GM10847 (cell line): ENCODE results near the gene ZNF415.

Experiments
- POLR2A ChIP-seq: IDR thresholded peaks from 2 replicates; pipeline ENCODE4 v1.6.1; 2011; ENCODE audit not compliant: insufficient read length; ENCODE audit errors: extremely low read depth

Gene ZNF415

DNA sequence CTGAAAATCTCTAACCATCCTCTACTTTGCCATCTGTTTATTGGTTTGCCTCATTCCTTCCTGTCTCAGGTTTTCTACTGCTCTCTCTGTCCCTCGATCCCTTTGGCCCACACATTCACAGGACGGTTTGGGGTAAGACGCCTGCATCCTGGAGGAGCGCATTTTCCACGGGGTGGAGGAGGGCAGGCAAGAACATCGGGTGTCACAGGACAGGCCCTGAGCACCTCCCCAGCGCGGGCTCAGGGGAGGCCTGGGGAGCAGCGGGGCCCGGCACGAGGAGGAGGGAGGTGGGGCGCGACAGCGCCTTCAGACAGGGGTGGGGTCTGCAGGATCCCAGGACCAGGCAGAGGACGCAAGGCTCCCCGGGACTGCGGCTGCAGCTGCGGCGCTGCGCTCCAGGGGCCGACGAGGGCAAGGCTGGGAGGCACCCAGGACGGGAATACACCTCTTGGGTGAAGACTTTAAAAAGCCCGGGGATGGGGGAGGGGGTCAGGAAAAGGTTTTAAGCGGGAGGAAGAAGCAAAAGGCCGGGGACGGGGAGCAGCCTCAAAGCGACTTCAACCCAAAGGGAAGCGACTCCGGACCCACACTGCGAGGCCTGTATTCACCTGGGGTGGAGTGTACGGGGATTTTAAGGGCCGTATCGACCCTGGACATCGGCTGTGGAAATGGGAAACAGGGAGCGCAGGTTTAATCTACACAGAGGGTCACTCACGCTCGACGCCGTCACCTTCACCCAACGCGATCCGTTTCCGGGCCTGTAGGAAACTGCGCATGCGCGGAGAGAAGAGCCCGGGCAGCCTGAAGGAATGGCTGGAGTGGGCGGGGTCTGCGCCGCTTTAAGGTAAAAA, at the start of gene ZNF415:
ZNF415 (minus strand) TSS at position 770 of the 851 bp plus-strand sequence. CDS start 10,234 bp downstream, outside the sequence.
- no peak for TF ChIP-seq POLR2A

DNA sequence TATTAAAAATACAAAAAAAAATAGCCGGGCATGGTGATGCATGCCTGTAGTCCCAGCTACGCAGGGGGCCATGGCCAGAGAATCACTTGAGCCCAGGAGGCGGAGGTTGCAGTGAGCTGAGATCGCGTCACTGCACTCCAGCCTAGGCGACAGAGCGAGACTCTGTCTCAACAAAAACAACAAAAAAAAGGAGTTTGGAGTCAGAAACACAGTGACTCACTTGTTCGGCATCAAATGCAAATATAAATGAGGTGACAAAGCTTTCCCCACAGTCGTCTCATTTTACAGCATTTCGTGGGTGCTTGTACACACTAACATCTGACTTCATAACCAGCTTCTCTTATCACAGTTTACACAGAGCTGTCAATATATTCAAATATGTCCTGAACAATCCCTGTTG, 49.5 kb upstream of the ZNF415 start:
- TF ChIP-seq POLR2A: no peak

DNA sequence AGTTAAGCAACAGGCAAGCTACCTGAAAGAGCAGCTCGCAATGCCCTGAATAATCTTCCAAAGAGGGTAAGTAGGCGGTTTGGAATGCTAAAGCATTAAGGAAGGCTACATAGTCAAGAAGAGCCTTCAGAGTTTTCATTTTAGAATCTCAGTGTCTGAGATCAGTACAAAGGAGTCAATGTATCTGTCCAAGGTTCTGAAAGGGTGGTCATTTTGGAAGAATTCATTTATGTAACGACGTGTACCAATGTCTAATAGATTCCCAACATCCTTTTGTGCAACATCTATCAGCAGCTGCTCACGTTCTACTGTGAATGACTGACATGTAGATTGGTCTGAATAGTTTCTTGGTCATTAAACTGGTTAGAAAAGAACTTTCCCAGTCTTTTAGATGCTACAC, 45.3 kb upstream of the ZNF415 start:
- no peak for TF ChIP-seq POLR2A

DNA sequence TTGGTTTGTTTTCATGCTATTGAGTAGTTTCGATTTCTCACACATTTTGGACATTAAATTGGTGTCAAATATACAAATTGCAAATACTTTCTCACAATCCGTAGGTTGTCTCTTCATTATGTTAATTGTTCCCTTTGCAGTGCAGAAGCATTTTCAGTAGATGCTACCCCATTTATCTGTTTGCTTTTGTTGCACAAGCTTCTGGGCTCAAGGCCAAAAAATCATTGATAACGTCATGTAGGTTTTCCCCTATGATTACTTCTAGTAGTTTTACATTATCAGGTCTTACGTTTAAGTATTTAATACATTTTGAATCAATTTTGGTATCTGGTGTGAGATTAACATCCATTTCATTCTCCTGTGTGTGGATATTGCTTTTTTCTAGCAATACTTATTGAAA, 40.2 kb upstream of the ZNF415 start:
- TF ChIP-seq POLR2A: no peak

DNA sequence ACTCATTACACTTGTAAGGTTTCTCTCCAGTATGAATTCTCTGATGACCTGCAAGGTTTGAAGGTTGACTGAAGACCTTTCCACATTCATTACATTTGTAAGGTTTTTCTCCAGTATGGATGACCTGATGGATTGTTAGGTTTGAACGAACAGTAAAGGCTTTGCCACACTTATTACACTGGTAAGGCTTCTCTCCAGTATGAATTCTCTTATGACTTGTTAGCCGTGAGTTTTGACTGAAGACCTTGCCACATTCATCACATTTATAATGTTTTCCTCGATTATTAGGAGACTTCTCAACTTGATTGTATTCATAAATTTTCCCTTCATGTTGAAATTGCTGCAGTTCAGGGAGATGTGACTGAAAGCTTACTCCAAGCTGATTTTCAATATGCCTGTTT, 33.0 kb upstream of the ZNF415 start:
- no peak for TF ChIP-seq POLR2A

DNA sequence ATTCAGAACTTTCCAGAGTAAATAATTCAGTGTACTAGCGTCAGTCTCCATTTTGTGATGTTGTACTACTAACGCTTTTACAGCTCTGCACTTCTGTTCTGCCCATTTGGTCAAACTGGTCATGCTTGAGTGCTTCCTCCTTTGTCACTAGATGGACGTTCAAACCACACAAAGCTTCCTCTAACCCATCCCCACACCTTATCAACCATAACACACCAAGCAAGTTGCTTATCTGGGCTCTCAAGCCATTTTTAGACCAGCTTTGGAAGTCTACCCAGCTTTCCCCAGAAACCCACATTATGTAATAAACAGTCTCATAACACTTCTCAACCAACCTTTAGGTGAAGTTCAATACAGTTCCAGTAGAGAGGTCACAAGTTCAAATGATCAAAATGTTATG, 28.4 kb upstream of the ZNF415 start:
- no peak for TF ChIP-seq POLR2A

DNA sequence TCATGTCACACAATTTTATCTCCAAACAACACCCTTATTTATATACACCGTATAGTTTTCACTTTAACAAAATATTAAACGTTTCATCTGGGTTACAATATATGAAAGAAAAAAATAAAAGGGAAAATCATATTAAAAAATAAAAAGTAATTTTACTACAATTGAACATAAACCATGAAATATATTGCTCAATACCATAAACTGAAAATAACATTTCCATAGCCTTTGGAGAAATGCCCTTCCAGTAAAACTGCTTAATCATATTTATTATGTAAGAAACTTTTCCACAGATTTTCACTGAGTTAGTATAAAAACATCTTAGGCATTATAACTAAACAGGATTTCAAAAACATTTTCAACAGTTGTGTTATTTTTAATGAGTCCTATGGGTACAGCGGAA, 27.6 kb upstream of the ZNF415 start:
- no peak for TF ChIP-seq POLR2A

DNA sequence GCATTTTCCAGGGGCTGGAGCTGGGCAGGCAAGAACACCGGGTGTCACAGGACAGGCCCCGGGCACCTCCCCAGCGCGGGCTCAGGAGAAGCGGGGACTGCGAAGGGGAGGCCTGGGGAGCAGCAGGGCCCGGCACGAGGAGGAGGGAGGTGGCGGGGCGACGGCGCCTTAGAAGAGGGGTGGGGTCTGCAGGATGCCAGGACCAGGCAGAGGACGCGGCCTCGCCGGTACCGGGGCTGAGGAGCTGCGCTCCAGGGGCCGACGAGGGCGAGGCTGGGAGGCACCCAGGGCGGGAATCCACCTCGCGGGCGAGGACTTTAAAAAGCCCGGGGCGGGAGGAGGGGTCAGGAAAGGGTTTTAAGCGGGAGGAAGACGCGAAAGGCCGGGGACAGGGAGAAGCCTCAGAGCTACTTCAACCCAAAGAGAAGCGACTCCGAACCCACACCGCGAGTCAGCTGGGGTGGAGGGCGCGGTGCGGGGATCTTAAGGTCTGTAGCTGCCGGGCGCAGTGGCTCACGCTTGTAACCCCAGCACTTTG, 25.5 kb upstream of the ZNF415 start:
- no peak for TF ChIP-seq POLR2A

DNA sequence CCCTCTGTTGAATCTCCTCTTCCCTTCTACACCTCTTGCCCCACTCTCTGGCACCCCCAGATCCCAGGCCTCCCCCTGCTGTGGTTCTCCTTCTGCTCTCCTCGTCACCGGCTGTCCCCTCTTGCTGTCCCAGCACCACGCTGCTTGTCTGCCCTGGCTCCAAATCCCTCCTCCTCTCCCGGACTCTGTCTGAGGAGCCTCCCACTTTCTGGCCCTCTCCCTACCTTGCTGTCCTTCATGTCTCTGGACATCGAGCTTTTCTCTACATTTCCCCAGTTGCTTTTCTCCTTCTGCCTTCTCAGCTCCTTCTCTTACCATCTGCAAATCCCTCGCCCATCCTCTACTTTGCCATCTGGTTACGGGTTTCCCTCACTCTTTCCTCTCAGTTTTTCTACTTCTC, 24.9 kb upstream of the ZNF415 start:
- no peak for TF ChIP-seq POLR2A

DNA sequence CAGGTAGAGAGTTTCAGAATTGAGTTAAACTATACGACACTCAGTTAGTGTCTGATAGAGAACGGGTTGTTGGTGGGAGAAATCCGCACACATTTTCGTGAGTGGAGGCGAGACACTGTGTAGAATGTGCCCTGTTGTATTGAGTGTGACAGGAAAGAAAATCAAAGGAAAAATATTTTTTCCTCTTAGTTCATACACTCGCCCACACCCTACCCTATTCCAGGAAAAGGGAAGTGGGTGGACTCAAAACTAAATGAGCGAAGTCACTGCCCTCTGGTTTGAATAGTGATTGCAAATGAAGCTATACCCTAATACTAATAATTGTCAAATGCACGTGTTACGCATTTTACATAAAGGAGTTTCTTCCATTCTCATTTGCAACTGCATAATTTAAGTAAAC, 24.1 kb upstream of the ZNF415 start:
- no peak for TF ChIP-seq POLR2A

DNA sequence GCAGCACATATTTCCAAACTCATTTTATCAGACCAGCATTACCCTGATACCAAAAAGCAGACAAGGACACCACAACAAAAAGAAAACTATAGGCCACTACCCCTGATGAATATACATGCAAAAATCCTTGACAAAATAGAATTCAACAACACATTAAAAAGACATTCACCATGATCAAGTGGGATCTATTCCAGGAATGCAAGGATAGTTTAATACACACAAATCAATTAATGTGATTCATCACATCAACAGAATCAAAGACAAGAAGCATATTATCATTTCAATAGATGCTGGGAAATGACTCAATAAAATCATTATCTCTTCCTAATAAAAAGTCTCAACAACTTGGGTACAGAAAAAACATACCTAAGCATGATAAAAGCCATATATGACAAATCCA, 14.9 kb upstream of the ZNF415 start:
- no peak for TF ChIP-seq POLR2A

DNA sequence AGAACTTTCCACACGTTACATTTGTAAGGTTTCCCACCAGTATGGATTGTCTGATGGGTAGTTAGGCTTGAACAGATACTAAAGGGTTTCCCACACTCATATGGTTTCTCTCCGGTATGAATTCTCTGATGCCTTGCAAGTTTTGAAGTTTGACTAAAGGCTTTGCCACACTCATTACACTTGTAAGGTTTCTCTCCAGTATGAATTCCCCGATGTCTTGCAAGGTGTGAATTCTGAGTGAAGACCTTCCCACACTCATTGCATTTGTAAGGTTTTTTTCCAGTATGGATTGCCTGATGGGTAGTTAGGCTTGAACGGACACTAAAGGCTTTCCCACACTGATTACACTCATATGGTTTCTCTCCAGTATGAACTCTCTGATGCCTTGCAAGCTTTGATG, 7.6 kb upstream of the ZNF415 start:
- TF ChIP-seq POLR2A: no peak

DNA sequence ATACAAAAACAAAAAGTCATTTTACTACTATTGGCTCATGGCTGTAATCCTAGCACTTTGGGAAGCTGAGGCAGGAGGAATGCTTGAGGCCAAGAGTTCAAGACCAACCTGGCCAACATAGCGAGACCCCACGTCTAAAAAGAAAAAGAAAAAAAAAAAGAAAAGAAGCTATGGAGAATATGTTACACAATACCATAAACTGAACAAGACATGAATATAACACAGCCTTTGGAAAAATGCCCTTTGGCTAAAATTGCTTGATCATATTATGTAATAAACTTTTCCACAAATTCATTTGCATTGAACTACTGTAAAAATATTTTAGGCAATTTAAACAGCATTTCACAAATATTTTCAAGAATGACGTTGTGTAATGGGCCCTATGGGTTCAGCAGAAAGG, 3.7 kb upstream of the ZNF415 start:
- TF ChIP-seq POLR2A: no peak

DNA sequence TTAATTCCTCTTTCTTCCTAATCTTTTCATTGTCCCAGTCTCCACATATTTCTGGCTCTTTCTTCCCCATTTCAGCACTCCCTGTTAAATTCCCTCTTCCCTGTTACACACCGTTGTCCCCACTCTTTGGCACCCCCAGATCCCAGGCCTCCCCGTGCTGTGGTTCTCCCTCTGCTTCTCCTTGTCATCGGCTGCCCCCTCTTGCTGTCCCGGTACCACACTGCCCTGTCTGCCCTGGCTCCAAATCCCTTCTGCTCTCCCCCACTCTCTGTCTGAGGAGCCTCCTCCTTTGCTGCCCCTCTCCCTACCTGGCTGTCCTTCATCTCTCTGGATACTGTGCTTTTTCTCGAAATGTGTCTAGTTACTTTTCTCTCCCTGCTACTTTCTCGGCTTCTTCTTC, 983 bp downstream of the ZNF415 start:
- TF ChIP-seq POLR2A: no peak

DNA sequence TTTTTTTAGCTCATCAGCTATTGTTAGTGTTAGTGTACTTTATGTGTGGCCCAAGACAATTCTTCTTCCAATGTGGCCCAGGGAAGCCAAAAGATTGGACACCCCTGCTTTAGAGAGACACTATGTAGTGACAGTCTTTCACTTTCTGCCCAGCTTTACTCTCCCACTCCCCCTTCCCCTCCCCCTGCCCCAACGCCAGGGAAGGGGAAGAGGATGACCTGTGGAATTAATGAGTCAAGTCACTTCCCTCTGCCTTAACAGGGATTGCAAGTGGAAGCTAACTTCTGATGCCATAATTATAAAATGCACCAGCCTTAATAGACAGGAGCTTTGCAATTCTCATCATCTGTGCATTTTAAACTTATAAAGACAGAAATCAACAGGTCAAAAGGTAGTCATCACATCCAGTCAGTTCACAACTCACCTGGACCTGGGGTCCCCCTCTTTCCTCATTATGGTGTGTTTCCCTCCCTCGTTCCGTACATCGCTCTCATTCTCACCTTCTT, 1.6 kb downstream of the ZNF415 start:
- TF ChIP-seq POLR2A: no peak

DNA sequence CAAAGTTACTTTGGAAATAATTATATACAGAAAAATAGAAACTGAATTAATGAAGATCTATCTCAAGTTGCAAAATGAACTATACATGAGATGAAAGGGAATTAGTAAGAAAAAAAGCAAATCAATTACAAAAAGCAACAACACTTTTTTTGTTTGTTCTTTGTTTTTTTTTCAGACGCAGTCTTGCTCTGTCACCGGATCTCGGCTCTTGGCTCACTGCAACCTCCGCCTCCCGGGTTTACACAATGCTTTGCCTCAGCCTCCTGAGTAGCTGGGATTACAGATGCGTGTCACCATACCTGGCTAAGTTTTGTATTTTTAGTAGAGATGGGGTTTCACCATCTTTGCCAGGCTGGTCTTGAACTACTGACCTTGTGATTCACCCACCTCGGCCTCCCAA, 2.2 kb downstream of the ZNF415 start:
- TF ChIP-seq POLR2A: no peak

DNA sequence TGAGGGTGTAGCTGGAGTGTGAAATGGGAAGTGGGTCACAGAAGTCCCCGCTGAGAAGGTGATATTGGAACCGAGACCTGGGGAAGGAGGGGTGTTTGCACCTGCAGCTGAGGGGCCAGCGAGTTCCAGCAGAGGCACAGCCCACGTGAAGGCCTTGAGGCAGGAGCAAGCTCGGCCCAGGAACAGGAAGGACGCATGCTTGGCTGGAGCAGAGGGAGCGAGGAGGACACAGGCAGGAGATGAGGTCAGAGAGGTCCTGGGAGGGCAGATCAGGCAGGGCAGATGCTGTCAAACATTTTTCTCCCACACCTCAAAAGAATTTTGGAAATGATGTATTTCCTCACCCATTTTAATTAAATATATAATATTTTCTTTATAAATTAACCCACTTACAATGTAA, 9.3 kb downstream of the ZNF415 start:
- no peak for TF ChIP-seq POLR2A
